ELF-1 (cell line): Measurements from ENCODE around the gene ATP6V0B.

ENCODE experiments used
- DNase-seq: peaks from one replicate; pipeline ENCODE4 v3.0.0-alpha.2; 2016; ENCODE audit warnings: low read depth, low spot score

Gene ATP6V0B

DNA sequence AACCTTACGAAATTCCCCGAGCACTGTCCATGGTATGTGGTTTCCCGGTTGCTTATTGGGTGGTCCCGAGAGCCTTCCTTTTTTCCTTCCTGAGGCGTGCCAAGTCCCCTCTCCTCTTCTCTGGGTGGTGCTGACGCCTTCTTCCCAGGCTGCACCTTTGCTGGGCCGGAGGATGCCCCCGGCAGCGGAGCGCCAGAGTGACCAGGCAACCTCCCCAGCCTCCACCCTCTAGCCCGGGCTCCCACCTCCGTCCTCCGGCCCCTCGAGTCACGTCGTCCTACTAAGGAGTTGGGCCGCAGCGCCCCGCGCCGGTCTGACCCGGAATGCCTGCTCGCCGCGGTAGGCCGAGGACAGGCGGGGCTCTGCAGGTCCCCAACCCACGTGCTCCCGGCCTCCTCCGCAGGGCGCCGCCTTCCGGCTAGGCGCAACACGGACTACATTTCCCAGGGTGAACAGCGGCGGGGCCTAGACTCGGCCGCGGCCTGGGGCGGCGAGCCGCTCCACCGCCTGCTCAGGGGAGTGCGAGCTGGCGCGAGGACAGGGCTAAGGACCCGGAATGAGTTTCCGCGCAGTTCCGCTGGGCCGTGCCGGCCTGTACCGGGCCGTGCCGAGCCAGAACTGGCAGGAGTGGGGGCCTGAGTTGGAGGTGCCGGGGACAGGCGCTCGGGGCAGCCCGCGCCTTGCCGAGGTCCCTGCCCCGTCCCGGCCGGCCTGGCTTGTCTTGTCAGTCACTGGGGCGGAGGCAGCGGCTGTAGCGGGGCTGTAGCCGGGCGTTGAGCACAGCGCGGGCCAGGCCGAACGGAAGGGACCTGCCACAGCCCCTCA lies 28.3 kb upstream of the ATP6V0B start, which contains the start of gene IPO13:
Gene IPO13, plus strand, starts transcription at position 715 of the 825 bp plus-strand sequence. CDS start 651 bp downstream, outside the sequence.
- peak; percentile 99 for DNase-seq

DNA sequence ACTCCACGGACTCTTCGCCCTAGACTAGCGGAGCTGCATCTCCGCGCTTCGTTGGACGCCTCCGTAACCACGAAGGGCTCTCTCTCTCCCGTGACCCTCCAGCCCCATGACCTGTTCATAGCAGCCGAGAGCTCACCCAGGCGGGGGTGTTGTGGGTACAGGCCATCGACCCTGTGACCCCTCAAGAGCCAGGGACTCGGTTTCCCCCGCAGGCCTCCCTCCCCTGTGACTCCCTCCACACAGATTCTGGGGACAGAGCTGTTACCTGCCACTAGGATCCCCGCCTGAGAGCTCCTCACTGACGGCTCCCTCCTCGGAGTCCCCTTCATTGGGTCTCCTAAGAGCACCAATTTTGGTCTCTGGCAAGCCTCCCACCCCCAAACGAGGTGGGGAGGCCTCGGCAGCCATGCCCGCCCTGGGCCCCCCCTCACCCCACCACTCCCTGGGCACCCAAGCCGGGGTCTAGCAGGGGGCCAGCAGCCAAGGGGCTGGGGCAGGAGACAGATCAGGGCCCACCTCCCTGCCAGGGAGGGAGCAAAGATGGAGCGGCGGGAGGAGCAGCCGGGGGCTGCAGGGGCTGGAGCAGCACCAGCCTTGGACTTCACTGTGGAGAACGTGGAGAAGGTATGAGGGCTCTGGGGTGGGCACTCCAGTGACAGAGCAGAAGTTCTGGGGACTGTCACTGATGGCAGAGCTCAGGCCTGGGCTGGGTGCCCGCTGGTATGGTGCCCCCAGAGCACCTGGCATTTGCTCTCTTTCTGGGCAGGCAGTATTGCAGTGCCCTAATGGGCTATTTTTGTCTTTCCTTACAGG lies 27.5 kb upstream of the ATP6V0B start:
- no peak for DNase-seq

DNA sequence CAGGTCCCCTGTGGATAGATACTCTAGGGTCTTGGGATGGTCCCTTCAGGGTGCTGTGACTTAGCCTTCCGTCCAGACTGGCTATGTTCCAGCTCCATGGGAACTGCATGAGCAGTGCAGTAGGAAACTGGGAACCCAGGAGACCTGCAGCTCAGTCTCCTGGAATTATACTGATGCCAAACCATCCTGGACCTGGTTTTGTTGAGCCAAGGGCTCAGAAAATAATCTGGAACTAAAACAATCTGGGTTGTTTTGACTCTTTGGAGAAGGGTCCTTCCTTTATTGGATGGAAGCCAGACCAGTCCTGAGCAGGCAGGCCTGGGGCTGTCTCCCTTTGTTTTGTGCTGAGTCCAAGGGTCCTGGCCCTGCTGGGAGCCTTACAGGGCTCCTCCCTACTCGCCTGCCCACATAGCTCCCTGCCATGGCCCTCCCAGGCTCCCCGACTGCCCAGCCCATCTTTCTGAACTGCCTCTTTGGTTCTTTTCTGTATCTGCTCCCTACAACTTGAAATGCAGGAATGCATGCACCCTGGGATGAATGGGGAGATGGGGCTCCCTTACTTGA lies 26.8 kb upstream of the ATP6V0B start:
- peak; percentile 69 for DNase-seq

DNA sequence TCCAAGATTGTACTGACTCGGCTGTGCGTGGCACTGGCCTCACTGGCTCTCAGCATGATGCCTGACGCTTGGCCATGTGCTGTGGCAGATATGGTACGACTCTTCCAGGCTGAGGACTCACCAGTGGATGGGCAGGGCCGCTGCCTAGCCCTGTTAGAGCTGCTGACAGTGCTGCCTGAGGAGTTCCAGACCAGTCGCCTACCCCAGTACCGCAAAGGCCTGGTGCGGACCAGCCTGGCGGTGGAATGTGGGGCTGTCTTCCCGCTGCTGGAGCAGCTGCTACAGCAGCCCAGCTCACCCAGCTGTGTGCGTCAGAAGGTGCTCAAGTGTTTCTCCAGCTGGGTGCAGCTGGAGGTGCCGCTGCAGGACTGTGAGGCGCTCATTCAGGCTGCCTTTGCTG lies 25.1 kb upstream of the ATP6V0B start:
- DNase-seq, result peak; percentile 50

DNA sequence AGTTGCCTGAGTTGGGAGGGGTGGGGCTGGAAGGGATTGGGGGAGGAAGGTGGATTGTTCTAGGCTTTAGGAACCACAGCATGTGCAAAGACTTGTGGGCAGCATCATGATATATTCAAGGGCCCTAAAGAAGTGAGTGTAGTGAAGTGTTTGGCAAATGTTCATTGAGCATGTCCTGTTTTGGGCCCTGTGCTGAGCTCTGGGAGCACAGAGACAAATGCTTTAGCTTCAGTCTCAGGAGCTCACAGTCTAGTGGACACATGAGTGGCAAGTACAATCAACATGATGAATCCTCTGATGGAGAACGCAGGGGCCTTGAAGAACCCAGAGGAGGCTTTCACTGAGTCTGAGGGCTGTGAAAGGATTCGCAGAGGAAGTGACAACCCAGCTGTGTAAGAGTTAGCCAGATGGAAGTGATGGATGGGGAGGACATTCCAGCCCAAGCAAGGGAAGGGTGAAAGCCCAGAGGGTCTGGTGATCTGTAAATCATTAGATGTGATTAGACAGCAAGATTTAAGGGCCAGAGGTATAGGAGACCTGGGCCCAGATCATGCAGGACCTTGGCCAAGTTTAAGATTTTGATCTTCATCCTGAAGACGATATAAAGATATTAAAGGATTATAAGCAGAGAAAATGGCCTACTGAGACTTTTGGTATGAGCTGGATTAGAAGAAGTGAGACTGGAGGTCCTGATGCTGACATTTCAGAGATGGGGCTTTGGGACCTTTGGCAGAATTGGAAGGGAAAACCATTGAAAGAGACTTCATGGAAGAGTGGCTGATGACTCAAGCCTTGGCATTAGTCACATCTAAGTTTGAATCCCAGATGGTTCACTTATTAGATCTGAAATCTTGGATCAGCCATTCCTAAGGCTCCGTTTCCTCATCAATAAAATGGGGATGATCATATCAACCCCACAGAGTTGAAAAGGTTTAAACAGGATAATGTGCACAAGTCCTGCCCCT lies 23.5 kb upstream of the ATP6V0B start:
- DNase-seq, result no peak

DNA sequence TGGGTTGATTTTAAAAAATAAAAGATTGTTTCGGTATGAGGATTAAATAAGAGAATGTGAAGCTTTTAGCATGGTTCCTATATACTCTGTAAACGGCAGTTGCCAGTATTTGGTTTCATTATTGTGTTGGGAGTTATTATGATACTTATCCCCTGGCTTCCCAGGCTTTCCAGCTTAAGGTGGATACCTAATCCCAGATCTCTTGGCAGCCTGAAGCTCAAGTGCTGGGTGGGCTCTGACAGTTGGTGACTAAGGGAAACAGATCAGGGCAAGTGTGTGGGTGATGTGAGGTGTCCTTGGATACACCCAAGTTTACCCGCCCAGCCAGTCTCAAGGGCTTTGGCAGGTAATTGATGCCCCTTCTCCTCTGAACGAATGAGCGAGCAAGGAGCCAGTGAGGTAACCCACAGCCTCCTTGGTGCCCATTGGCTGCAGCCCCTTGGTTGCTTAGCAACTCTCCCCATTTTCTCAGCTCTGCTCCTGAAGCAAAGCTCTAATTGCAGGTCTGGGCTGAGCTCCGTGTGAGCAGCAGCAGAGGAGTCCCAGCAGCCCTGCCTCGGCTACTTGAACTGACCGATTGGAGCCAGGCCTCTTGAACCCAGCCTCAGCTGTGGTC lies 21.9 kb upstream of the ATP6V0B start:
- DNase-seq, result peak; percentile 73

DNA sequence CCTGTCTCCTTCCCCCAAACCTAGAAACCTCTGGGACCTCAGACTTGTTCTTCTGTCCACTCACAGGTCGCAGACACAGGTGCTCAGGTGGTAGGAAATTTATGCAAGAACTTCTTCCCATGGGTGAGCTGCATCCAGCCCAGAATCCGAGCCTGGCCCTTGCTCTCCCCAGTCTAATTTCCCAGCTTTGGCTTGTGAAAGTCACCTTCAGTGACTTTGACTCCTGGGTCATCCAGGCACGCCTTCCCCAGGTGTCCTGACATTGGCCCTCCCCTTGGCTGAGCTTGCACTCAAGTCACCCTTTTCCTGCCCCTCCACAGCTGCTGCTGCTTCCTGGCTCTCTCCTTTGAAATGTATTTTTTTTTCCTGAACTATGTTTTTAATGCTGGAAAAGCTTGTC lies 21.4 kb upstream of the ATP6V0B start:
- DNase-seq, result no peak

DNA sequence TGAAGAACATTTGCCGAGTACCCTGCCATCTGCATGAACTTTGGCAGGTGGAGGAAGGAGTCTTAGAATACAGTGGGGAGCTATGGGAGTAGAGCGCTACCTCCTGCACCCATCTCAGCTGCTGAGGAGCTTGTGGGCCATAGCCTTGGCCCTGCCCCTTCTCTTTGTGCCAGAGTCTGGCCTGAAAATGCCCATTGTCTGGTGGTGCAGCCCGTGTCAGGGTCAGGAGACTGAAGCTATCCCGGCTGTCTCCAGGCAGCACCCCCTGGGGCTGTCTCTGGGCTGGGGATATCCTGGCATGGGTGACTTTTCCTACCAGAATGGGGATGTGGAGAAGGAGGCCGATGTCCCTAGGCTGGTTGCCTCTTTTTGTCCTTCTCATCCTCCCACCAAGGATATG lies 20.7 kb upstream of the ATP6V0B start:
- DNase-seq, result no peak

DNA sequence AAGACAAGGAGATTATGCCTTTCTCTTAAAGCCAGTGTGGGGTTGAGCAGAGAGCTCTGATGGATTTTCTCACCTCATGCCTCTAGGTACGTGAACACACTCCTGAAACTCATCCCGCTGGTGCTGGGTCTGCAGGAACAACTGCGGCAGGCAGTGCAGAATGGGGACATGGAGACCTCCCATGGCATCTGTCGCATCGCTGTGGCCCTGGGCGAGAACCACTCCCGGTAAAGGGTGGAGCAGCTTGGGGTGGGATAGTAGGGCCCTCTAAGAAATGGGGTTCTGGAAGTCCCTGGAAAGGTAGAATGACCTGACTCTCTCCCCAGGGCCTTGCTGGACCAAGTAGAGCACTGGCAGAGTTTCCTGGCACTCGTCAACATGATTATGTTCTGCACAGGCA lies 18.5 kb upstream of the ATP6V0B start:
- DNase-seq, result no peak

DNA sequence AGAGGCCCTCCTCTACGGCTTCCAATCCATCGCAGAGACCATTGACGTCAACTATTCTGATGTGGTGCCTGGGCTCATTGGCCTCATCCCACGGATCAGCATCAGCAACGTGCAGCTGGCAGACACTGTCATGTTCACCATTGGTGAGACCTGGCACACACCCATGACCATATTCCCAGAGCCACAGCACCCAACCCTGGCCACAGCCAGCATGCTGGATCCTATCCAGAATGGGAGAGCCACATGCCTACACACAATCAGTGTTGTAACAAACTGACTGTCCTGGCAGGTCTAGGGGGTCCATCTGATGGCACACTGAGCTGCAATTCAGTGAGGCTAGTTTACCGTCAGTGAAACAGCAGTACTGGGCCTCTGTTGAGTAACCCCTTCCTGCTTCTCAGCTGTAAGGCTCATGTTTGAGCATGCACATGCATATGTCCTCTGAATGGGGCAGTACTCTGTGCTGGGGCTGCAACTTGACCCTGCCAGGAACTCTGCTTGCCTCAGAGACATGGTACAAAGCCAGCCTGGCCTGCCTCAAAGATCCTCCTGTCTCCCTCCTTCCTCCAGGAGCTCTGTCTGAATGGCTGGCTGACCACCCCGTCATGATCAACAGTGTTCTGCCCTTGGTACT lies 17.2 kb upstream of the ATP6V0B start:
- no peak for DNase-seq

DNA sequence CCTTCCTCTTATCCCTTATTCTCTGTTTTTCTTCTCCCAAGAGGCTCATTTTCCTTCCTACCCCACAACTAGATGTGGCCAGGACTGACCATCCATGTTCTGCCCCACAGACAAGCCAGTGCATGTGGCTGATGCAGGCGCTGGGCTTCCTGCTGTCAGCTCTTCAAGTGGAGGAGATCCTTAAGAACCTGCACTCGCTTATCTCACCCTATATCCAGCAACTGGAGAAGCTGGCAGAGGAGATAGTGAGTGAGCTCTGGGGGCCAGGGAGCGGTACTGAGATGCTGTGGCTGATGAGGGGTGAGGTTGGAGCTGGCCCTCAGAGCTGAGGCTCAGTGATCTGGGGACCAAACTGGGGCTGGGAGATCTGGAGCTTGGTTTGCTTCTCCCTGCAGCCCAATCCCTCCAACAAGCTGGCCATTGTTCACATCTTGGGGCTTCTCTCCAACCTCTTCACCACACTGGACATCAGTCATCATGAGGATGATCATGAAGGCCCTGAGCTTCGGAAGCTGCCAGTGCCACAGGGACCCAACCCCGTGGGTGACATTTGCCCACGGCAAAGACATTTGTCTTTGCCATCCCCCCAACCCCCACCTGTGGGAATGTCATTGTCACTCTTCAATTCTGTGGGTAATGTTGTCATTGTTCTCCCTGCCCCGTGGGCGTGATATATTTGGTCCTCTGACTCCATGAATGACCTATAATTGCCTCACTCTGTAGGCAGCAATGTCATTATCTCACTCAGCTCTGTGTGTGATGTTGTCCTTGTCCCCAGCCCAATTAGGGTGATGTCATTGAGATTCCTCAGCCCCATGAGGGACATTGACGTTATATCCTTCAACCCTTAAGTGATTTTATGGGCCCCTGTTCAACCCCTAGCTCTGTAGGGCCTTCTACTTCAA lies 16.2 kb upstream of the ATP6V0B start:
- DNase-seq, result no peak

DNA sequence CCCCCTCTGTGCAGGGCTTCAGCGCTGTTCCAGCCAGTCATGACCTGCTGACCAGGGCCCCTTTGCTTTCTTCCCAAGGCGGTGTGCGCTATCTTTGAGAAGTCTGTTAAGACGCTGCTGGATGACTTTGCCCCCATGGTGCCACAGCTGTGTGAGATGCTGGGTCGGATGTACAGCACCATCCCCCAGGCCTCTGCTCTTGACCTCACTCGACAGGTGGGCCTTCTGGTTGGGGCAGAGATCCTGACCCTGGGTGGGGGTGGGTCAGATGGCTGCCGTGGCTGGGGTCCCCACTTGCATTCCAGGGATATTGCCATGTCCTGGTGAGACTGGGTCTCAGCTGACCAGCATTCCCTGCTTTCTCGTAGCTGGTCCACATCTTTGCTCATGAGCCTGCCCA lies 14.0 kb upstream of the ATP6V0B start:
- DNase-seq, result no peak

DNA sequence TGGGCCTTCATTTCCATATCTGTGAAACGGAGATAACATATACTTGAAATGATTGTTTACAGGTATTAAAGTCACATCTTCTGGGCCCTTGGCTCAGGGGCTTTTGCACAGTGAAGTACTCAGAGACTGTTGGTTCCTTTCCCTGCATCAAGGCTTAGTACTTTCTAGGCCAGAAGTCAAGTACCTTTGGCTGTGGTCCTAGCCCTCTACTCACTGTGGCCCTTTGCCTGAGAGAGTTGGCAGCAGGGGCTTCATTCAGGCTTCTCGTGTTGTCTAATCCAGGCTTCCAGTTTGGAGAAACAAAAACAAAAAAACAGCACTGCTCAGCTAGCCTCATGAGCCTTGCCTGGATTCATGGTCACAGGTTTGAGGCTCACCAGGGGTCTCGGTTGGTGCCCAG lies 13.1 kb upstream of the ATP6V0B start:
- DNase-seq, result no peak

DNA sequence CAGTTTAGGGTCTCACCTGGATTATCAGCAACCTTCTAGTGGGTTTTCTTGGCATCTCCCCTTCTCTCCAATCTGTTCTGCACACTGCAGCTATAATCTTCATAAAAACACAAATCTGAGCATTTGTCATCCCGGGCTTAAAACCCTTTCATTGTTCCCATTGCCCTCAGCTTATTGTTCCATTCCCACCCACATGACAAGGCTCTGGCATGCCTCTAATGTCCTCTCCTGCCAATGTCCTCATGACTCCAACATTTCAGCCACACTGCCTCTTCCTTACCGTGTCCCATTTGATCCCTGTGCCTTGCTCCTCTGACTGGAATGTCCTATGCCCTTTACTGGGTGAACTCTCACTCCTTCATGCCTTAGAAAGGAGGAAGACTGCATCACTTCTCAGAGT lies 12.4 kb upstream of the ATP6V0B start:
- DNase-seq, result no peak

DNA sequence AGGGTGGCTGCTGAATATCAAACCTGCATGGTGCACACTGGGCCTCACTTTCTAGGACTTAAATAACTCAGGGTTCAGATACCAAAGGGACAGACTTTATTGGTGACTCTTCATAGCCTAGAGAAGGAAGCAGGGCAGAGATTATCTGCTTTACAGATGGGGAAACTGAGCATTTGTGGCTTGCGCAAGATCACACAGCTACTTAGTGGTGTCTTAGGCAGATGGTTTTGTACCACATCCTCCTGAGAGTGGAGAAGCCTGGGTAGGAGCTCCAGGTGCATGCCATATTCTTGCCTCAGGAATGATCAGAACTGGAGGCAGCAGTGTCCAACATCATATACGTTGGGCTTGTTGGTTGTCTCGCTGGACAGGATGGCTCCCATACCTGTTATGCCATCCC lies 11.8 kb upstream of the ATP6V0B start:
- DNase-seq, result no peak

DNA sequence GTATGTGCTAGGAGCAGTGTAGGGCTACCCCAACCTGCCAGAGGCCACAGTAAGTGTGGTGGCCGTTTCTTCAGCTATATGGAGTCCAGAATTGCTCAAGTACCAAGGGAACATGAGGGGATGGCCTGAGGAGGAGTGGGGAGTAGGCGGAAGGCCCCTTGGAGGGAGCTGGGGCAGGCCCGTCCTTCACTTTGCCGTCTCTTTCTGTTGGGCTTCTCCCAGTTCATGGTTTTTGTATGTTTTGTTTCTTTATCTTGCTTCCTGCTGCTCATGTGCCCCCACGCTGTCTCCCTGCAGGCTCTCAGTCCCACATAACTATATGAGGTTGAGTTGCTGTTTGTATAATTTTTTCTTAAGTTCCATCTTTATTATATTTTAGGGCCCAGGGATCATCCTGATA lies 10.9 kb upstream of the ATP6V0B start:
- no peak for DNase-seq

DNA sequence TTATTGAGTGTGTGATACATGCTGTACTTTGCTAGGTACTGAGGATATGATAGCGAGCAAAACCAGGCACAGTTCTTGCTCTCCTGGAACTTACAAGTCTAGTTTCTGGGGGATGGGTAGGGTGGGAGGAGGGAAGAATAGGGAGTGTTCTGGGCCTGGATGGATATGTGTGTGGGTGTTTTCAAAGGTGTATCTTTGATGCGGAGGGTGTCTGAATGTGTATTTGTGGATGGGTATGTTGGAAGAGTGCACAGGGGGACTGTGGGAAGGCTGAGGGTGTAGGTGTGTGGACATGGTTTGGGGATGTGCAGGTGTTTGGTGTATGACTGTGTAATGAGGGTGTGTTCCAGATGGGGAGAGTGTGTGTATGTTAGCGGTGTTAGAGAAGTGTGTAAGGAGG lies 9.4 kb upstream of the ATP6V0B start:
- no peak for DNase-seq

DNA sequence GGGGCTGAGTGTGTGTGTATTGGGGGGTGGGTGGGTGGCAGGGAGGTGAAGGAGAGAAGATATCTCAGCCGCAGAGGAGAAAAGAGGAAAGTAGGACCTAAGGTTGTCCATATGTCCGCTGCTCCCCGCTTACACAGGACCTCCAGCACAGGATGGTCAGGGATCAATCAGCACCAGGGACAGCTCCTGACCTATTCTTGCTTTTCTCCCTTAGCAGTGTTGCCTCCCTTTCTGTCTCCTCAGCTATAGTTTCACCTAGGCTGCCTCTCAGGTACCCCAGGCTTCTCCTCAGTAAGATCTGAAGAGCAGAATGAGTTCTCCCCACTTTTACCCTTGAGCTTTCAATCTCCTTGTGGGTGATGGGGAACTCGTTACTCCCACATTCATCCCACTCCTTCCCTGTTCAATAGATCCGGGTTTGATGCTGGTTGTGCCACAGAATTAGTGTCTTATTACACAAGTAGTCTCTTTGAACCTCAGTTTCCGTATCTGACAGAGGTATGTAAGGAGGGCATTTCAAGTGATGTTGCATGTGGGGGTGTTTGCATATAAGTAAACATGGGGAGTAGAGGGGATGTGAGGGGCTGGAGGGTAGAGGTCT lies 6.3 kb upstream of the ATP6V0B start:
- peak; percentile 52 for DNase-seq

DNA sequence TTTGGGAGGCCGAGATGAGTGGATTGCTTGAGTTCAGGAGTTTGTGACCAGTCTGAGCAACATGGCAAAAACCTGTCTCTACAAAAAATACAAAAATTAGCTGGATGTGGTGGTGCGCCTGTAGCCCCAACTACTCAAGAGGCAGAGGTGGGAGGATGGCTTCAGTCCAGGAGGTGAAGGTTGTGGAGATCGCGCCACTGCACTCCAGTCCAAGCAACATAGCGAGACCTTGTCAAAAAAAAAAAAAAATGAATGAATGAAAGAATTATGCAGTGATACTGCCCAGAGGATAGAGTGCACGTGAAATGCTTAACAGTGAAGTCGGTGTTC lies 5.4 kb upstream of the ATP6V0B start:
- no peak for DNase-seq
